T-helper 17 cell (primary cell): ENCODE measurements around the gene GSTA1. TPM values are rescaled to one million over a fixed set of nuclear protein-coding genes. Genes with fewer than 3 reads are reported as not detected.
"Not testable (repeated sequence)": the region's sequence is repeated elsewhere in the genome, so short reads cannot be mapped to it uniquely, and the experiment has no call there.

ENCODE experiments used
- ATAC-seq: fragments of 150-1000 bp; cut with Tn5 transposase; 2 replicates; pipeline ENCODE4 v1.10.0; 2021; ENCODE audit warnings: mild to moderate bottlenecking, moderate library complexity
- DNase-seq, 3 donors: peaks; one replicate each; pipeline versions ENCODE4 v3.0.0 to v3.0.0-alpha.2; 2020 to 2021
- H3K9me3 ChIP-seq: one replicate; pipeline ENCODE4 v1.7.0; 2013; ENCODE audit warnings: low read length, mild to moderate bottlenecking; ENCODE audit not compliant: control insufficient read depth, poor library complexity, severe bottlenecking
- H3K27ac Mint-ChIP-seq: one replicate; pipeline ENCODE4 v1.8.0; 2022; ENCODE audit warnings: mild to moderate bottlenecking, moderate library complexity, mixed read lengths
- H3K27me3 Mint-ChIP-seq: one replicate; pipeline ENCODE4 v1.8.0; 2022; ENCODE audit warnings: mixed read lengths
- H3K36me3 Mint-ChIP-seq: one replicate; pipeline ENCODE4 v1.8.0; 2022; ENCODE audit warnings: low read depth, mixed read lengths
- H3K4me1 Mint-ChIP-seq: one replicate; pipeline ENCODE4 v1.8.0; 2022; ENCODE audit warnings: mild to moderate bottlenecking, mixed read lengths
- H3K4me3 Mint-ChIP-seq: one replicate; pipeline ENCODE4 v1.8.0; 2022; ENCODE audit warnings: mild to moderate bottlenecking, moderate library complexity, mixed read lengths
- total RNA-seq, 4 donors: library from RNA in 2 of 4; stranded (reverse) in 2 of 4; gene quantifications; one replicate each; pipeline ENCODE4 v1.2.3 and lab custom pipeline; 2022 to 2026

GSTA1 gene
- total RNA-seq, 2 donors from 2014 or later: 0.63 TPM; not detected in 1

DNA sequence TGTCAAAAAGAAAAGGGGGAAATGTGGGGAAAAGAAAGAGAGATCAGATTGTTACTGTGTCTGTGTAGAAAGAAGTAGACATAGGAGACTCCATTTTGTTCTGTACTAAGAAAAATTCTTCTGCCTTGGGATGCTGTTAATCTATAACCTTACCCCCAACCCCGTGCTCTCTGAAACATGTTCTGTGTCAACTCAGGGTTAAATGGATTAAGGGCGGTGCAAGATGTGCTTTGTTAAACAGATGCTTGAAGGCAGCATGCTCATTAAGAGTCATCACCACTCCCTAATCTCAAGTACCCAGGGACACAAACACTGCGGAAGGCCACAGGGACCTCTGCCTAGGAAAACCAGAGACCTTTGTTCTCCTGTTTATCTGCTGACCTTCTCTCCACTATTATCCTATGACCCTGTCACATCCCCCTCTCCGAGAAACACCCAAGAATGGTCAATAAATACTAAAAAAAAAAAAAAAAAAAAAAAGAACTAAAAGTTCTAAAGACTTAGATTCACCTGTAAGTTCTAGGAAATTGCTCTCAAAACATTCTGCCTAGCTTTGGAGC lies 22.4 kb upstream of the GSTA1 start:
- H3K27me3 Mint-ChIP-seq, ATAC-seq, H3K4me3 Mint-ChIP-seq, H3K9me3 ChIP-seq, DNase-seq, H3K4me1 Mint-ChIP-seq, H3K36me3 Mint-ChIP-seq, H3K27ac Mint-ChIP-seq: not testable (repeated sequence)

DNA sequence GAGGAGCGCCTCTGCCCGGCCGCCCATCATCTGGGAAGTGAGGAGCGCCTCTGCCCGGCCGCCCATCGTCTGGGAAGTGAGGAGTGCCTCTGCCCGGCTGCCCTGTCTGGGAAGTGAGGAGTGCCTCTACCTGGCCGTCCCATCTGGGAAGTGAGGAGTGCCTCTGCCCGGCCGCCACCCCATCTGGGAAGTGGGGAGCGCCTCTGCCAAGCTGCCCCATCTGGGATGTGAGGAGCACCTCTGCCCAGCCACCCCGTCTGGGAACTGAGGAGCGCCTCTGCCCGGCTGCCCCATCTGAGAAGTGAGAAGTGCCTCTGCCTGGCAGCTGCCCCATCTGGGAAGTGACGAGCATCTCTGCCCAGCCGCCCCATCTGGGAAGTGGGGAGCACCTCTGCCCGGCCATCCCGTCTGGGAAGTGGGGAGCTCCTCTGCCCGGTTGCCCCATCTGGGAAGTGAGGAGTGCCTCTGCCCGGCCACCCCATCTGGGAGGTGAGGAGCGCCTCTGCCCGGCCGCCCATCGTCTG lies 21.7 kb upstream of the GSTA1 start:
- H3K9me3 ChIP-seq, H3K36me3 Mint-ChIP-seq, H3K27ac Mint-ChIP-seq, H3K27me3 Mint-ChIP-seq, H3K4me1 Mint-ChIP-seq, H3K4me3 Mint-ChIP-seq, ATAC-seq, DNase-seq: not testable (repeated sequence)

DNA sequence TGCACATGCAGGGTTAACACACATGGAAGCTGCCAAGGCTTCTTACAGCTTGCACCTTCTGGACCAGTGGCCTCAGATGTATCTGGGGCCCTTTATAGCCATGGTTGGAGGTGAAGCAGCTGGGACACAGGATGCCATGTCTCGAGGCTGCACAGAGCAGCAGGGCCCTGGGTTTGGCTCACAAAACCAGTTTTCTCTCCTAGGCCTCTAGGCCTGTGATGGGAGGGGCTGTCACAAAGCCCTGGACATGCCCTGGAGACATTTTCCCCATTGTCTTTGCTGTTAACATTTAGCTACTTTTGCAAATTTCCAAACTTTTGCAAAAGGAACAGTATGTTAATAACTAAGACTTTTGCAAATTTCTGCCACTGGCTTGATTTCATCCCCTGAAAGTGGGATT lies 18.2 kb upstream of the GSTA1 start:
- H3K9me3 ChIP-seq: no peaks in the 10 kb centered on the region
- Mint-ChIP-seq H3K4me3 (no peak overlapping the region), H3K36me3 (no peaks in the 10 kb centered on the region), H3K27me3 (peaks cover 5% of the 10 kb centered on the region), H3K4me1 (no peaks in the 10 kb centered on the region), H3K27ac (no peak overlapping the region)
- DNase-seq (no peak), ATAC-seq (no peak)

DNA sequence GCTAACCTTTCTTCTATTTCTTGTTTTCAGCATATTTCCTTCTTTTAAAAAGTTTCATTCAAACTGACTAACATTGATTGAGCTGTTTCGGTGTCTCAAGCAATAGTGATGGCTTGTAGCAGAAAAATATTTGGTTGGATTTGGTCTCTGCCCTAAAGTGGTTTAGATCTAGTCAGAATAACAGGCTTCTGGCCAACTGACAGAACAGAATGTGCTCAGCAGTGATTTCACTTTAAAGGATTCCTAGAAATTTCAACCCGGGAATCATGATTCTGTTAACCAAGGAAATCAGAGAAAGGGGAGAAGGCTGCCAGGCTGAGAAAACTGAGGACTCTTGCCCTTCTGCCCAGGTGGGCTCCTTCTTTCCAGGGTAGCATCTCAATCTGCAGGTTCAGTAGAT lies 16.6 kb upstream of the GSTA1 start:
- H3K4me1 Mint-ChIP-seq: no peaks in the 10 kb centered on the region
- H3K27ac Mint-ChIP-seq: no peak overlapping the region
- no peak for DNase-seq
- no peaks in the 10 kb centered on the region for H3K36me3 Mint-ChIP-seq
- no peak overlapping the region for H3K4me3 Mint-ChIP-seq
- no peaks in the 10 kb centered on the region for H3K9me3 ChIP-seq
- ATAC-seq: no peak
- H3K27me3 Mint-ChIP-seq: peaks cover 4% of the 10 kb centered on the region

DNA sequence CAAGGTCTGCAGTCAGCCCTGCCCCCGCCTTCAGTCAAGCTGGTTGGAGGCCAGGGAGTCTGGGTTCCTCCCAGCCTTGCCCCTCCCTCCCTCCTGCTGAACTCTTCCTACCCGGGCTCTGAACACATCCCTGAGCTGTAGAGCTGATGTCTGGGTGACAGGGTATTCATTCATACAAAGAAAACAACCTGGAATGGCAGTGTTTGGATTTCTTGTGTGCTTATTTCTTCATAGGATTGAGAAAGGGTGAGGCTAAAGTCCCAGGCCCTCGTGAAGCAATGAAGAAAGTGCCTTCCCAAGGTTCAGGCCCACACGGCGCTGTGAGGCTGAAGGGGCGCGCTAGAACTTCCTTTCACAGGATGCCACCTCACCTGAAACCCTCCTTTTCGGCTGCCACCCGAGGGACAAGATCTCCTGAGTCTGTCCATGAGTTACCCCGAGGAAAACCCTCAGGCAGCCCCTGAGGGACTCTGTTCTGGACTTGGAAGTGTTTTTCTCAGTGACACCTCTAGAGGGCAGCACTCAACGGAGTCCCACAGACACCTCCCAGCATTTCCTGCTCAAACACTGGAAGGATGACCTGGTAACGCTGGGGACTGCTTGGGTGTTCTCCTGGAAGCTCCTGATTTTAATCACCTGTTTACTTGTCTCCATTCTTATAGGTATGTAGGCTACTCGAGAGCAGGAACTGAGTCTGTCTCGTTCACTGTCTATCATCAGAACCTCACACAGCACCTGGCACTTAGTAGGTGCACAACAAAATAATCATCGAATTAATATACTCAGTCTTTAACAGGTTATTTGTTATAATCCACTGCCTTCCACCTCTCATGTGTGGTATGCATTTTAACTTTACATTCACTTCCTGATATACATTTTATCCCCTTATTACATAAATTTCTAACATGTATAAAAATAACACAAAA lies 11.8 kb upstream of the GSTA1 start:
- H3K36me3 Mint-ChIP-seq: no peaks in the 10 kb centered on the region
- ATAC-seq (peak; percentile 73), DNase-seq (peak in 1 of 3 donors; percentile 15)
- no peak overlapping the region for H3K4me3 Mint-ChIP-seq
- H3K27ac Mint-ChIP-seq: no peak overlapping the region
- peaks cover 23% of the 10 kb centered on the region for H3K27me3 Mint-ChIP-seq
- H3K4me1 Mint-ChIP-seq: no peaks in the 10 kb centered on the region
- H3K9me3 ChIP-seq: no peaks in the 10 kb centered on the region

DNA sequence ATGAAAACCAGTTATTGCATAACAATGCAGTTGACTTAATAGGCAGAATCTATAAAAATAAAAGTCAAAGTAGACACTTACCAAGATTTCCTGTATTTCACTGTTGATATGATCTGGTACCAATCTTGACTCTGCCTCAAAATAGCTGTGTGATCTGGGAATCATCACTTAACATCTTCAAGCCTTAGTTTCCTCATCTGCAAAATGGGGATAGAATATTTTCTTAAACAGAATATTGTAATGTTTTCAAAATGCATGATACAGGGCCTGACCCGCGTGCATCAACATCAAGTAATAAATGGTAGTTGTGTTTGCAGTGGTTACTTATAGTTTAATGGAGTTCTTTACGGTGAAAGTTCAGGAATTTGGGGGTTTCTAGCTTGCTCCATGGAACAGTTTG lies 10.9 kb upstream of the GSTA1 start:
- ATAC-seq, H3K4me1 Mint-ChIP-seq, H3K4me3 Mint-ChIP-seq, H3K27ac Mint-ChIP-seq, H3K36me3 Mint-ChIP-seq, DNase-seq, H3K9me3 ChIP-seq: not testable (repeated sequence)
- peaks cover 23% of the 10 kb centered on the region for H3K27me3 Mint-ChIP-seq

DNA sequence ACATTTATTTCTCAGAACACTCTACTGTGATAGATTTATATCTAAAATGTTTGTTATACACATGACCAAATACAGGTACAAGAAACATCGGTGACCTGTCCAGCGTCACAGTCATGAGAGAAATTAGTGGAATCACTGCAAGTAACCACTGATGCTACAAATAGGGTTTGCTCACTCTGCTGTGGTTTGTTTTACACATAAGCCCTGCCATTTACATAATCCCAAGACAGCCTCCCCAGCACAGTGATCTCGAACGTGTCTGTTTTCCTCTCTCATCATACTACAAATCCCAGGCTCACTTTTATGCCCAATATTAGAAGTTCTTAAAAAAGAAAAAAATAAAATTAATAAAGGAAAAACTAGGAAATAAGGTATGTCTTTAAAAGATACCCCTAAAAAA lies 6.2 kb upstream of the GSTA1 start:
- H3K27ac Mint-ChIP-seq: not testable (repeated sequence)

DNA sequence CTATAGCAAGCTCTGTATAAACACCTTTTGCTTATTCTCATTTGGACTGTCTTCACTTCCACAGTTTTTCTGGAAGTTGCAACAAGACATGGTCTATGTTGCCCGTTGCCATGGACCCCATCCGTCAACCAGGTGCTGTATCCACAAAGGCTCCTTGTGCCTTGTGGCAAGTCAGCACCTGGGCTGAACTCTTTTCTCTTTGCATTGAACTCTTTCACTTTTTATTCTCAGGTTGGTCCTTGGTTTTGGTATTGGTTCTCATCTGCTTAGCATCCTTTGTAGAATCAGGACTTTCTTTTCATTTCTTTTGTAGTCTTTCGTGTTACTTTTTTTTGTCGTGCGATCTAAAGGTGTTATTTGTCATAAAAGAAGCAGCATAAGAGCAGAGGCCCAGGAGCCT lies 5.0 kb upstream of the GSTA1 start:
- no peak overlapping the region for H3K4me3 Mint-ChIP-seq
- no peaks in the 10 kb centered on the region for H3K4me1 Mint-ChIP-seq
- peaks cover 49% of the 10 kb centered on the region for H3K27me3 Mint-ChIP-seq
- no peak overlapping the region for H3K27ac Mint-ChIP-seq
- ATAC-seq: no peak
- no peak for DNase-seq
- no peaks in the 10 kb centered on the region for H3K9me3 ChIP-seq
- peaks cover 2% of the 10 kb centered on the region for H3K36me3 Mint-ChIP-seq

More for the DNA sequence above, 6.2 kb upstream of the GSTA1 start:
- H3K9me3 ChIP-seq, ATAC-seq, H3K4me1 Mint-ChIP-seq, H3K36me3 Mint-ChIP-seq, H3K4me3 Mint-ChIP-seq, DNase-seq: not testable (repeated sequence)
- peaks cover 38% of the 10 kb centered on the region for H3K27me3 Mint-ChIP-seq

DNA sequence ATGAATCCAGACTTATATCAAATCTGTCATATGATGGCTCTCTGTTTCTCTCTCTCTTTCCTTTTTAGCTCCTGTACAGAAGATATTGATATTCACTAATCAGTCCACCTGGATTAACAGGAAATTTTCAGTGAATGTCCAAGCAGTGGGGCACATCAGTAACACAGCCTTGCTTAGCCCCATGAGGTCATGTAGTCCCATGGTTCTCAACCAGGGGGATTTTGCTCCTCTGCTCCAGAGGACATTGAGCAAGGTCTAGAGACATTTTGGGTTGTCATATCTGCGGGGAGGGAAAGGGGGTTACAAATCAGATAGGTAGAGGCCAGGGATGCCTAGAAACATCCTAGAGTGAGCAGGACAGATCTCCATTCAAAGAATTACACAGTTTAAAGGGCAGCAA lies 810 bp downstream of the GSTA1 start:
- no peak for DNase-seq
- Mint-ChIP-seq H3K27me3 (peaks cover 63% of the 10 kb centered on the region), H3K4me1 (no peaks in the 10 kb centered on the region), H3K4me3 (no peak overlapping the region), H3K36me3 (peaks cover 2% of the 10 kb centered on the region), H3K27ac (no peak overlapping the region)
- no peaks in the 10 kb centered on the region for H3K9me3 ChIP-seq
- no peak for ATAC-seq

DNA sequence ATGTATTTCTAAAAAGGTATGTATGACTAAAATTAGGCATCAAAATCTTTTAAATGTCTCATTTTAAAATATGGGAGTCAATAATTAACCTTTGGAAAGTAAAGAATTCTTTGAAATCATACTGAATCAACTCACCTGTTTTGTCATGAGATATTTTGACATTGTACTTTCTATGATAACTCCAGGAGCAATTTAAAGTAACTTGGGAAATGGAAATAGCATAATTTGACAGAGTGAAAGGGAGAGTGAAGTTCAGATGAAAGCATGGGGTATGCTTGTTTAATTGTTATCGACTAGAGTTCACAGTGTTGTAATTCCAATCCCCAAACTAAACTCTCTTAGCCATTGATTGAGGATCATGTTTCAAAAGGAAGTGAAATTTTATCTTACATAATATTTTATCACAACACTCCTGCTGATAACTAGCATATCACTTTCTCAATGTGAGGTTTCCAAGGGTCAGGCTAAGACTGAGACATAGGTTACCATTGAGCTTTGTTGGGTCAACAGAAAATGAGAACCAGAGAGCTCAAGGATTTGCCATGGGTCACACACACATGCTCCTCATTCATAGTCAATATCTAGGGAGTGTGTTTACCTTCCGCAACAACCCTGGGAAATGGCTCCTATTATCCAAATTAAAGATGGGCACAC lies 2.3 kb downstream of the GSTA1 start:
- H3K9me3 ChIP-seq: no peaks in the 10 kb centered on the region
- no peaks in the 10 kb centered on the region for H3K4me1 Mint-ChIP-seq
- no peak for ATAC-seq
- H3K4me3 Mint-ChIP-seq: no peak overlapping the region
- peaks cover 63% of the 10 kb centered on the region for H3K27me3 Mint-ChIP-seq
- no peak for DNase-seq
- H3K27ac Mint-ChIP-seq: no peak overlapping the region
- H3K36me3 Mint-ChIP-seq: no peaks in the 10 kb centered on the region

DNA sequence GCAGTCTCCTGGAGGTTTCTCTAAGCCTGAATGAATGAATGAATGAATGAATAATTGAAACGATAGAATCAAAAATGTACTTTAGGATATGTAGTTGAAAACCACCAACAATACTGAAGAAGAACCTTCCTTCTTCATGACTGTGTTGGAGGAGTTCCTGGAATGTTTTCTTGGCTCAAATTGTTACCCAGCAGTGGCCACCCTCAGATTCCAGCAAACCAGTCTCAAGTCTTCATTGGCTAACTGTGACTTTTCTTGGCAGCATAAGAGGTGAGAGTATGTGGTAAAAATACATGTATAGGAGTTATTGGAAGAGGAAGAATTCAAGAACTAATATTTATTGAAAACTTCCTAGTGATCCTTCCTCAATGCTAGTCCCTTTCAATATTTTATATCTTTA lies 4.3 kb downstream of the GSTA1 start:
- not testable (repeated sequence) for ATAC-seq, H3K4me1 Mint-ChIP-seq, H3K36me3 Mint-ChIP-seq, H3K4me3 Mint-ChIP-seq, H3K27ac Mint-ChIP-seq, DNase-seq, H3K9me3 ChIP-seq
- peaks cover 59% of the 10 kb centered on the region for H3K27me3 Mint-ChIP-seq

DNA sequence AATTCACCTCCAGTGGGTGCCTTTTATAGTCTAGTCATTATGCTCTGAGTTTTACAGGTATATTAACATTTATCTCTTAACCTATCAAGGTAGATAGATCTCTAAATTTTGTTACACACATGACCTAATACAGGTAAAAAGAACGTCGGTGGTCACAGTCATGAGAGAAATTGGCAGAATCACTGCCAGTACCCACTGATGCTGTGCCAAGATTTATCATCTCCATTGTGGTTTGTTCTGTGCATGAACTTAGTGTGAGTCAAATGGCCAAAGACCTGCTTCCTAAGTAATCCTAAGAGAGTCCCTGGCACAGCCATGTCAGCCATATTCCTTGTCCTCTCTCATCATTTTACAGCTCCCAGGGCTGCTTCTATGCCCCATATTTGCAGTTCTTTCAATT lies 9.2 kb downstream of the GSTA1 start:
- H3K9me3 ChIP-seq, H3K4me1 Mint-ChIP-seq, H3K27ac Mint-ChIP-seq, H3K4me3 Mint-ChIP-seq, DNase-seq, H3K36me3 Mint-ChIP-seq, ATAC-seq: not testable (repeated sequence)
- H3K27me3 Mint-ChIP-seq: peaks cover 32% of the 10 kb centered on the region

DNA sequence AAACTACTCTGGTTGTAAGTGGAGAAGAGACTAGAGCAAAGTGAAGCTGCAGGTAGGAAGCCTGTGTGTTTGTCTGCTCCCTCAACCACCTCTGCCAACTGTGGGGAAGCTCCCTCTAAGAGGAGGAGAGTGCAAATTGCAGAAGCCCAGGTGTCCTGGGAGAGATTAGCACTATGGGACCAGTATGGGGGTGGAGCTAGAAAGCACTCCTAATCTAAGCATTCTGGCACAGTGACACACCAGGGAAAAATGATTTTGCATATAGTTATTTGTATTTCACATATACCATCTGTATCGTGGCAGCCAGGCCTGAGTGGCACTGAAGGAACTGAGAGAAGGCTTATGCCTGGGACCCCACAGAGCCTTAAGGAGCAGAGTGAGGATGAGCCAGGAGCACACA lies 12.8 kb downstream of the GSTA1 start:
- Mint-ChIP-seq H3K27ac (no peak overlapping the region), H3K4me1 (no peaks in the 10 kb centered on the region), H3K27me3 (peaks cover 35% of the 10 kb centered on the region), H3K36me3 (no peaks in the 10 kb centered on the region), H3K4me3 (no peak overlapping the region)
- no peaks in the 10 kb centered on the region for H3K9me3 ChIP-seq
- ATAC-seq: no peak
- DNase-seq: no peak
